GM12801 (cell line): ENCODE results near the gene ERBB4.

Source experiments
- CTCF ChIP-seq: IDR thresholded peaks from one replicate; pipeline ENCODE4 v1.5.1; 2011; ENCODE audit warnings: control low read depth; ENCODE audit not compliant: insufficient read length; ENCODE audit errors: extremely low read depth

ERBB4 gene

GRCh38 chr2:212465456-212465855 is 73.1 kb downstream of the ERBB4 start:
- TF ChIP-seq CTCF = no peak

GRCh38 chr2:212454149-212454548 is 84.5 kb downstream of the ERBB4 start:
- no peak for TF ChIP-seq CTCF

GRCh38 chr2:212451786-212452231 is 86.8 kb downstream of the ERBB4 start:
- TF ChIP-seq CTCF = no peak

GRCh38 chr2:212448698-212449097 is 89.9 kb downstream of the ERBB4 start:
- TF ChIP-seq CTCF = no peak

GRCh38 chr2:212441821-212442220 is 96.8 kb downstream of the ERBB4 start:
- no peak for TF ChIP-seq CTCF

GRCh38 chr2:212441141-212441540 is 97.5 kb downstream of the ERBB4 start:
- TF ChIP-seq CTCF = no peak

GRCh38 chr2:212428681-212429478 is 109.7 kb downstream of the ERBB4 start:
- no peak for TF ChIP-seq CTCF
